H9 (cell line): Measurements from ENCODE around the gene LACRT. TPM values are rescaled to one million over a fixed set of nuclear protein-coding genes. Genes with fewer than 3 reads are reported as not detected.
"Not testable (repeated sequence)": the region's sequence is repeated elsewhere in the genome, so short reads cannot be mapped to it uniquely, and the experiment has no call there.

Experiments
- DNase-seq: peaks from one replicate; pipeline ENCODE4 v3.0.0-alpha.2; 2017
- H2AFZ ChIP-seq: one replicate; pipeline ENCODE4 v1.6.1; 2013; ENCODE audit warnings: mild to moderate bottlenecking, low read length, control low read depth, moderate library complexity
- H2AK5ac ChIP-seq: 2 replicates; pipeline ENCODE4 v1.6.1; 2013; ENCODE audit warnings: low read length, control low read depth, mixed read lengths; ENCODE audit not compliant: insufficient read length
- H2BK120ac ChIP-seq: one replicate; pipeline ENCODE4 v1.6.1; 2013; ENCODE audit warnings: low read depth, mild to moderate bottlenecking, low read length, control low read depth, inconsistent platforms; ENCODE audit not compliant: poor library complexity, severe bottlenecking
- H2BK12ac ChIP-seq: 2 replicates; pipeline ENCODE4 v1.6.1; 2013; ENCODE audit warnings: low read length, control low read depth, mixed read lengths, low read depth; ENCODE audit not compliant: insufficient read length
- H2BK15ac ChIP-seq: 2 replicates; pipeline ENCODE4 v1.6.1; 2013; ENCODE audit warnings: low read depth, low read length, control low read depth
- H2BK20ac ChIP-seq: one replicate; pipeline ENCODE4 v1.6.1; 2013; ENCODE audit warnings: low read depth, mild to moderate bottlenecking, low read length, control low read depth, inconsistent platforms; ENCODE audit not compliant: poor library complexity, severe bottlenecking
- H2BK5ac ChIP-seq: 2 replicates; pipeline ENCODE4 v1.6.1; 2013; ENCODE audit warnings: low read length, control low read depth, mixed read lengths; ENCODE audit not compliant: insufficient read length
- H3K14ac ChIP-seq: 2 replicates; pipeline ENCODE4 v1.6.1; 2013; ENCODE audit warnings: low read length, control low read depth; ENCODE audit not compliant: insufficient read depth
- H3K18ac ChIP-seq: 2 replicates; pipeline ENCODE4 v1.6.1; 2013; ENCODE audit warnings: low read depth, mild to moderate bottlenecking, mixed read lengths, low read length, control low read depth; ENCODE audit not compliant: insufficient read length
- H3K23ac ChIP-seq: 2 replicates; pipeline ENCODE4 v1.6.1; 2013; ENCODE audit warnings: low read length, control low read depth, mixed read lengths, low read depth; ENCODE audit not compliant: insufficient read length
- H3K23me2 ChIP-seq: 2 replicates; pipeline ENCODE4 v1.6.1; 2013; ENCODE audit warnings: low read depth, mild to moderate bottlenecking, mixed read lengths, low read length, control low read depth; ENCODE audit not compliant: insufficient read length, poor library complexity, severe bottlenecking
- H3K27ac ChIP-seq: 2 replicates; pipeline ENCODE4 v1.5.1; 2013; ENCODE audit warnings: low read length, control low read depth, mixed read lengths, low read depth; ENCODE audit not compliant: insufficient read length
- H3K27me3 ChIP-seq: 2 replicates; pipeline ENCODE4 v1.6.1; 2013; ENCODE audit warnings: low read length, control low read depth, inconsistent platforms; ENCODE audit not compliant: insufficient read depth
- H3K4ac ChIP-seq: 2 replicates; pipeline ENCODE4 v1.6.1; 2013; ENCODE audit warnings: low read depth, mild to moderate bottlenecking, control low read depth, inconsistent platforms, low read length, moderate library complexity
- H3K4me1 ChIP-seq: 2 replicates; pipeline ENCODE4 v1.6.1; 2013; ENCODE audit warnings: low read length, control low read depth, inconsistent platforms; ENCODE audit not compliant: insufficient read depth
- H3K4me2 ChIP-seq: 2 replicates; pipeline ENCODE4 v1.6.1; 2013; ENCODE audit warnings: low read length, control low read depth, mixed read lengths; ENCODE audit not compliant: insufficient read length, insufficient read depth
- H3K56ac ChIP-seq: 2 replicates; pipeline ENCODE4 v1.6.1; 2013; ENCODE audit warnings: low read depth, mild to moderate bottlenecking, mixed read lengths, low read length, control low read depth; ENCODE audit not compliant: insufficient read length
- H3K79me1 ChIP-seq: 2 replicates; pipeline ENCODE4 v1.6.1; 2013; ENCODE audit warnings: low read depth, mild to moderate bottlenecking, moderate library complexity, low read length, control low read depth, inconsistent platforms; ENCODE audit not compliant: insufficient read depth, poor library complexity, severe bottlenecking
- H3K79me2 ChIP-seq: 2 replicates; pipeline ENCODE4 v1.6.1; 2013; ENCODE audit warnings: low read length, control low read depth, inconsistent platforms; ENCODE audit not compliant: insufficient read depth
- H3K9ac ChIP-seq: 2 replicates; pipeline ENCODE4 v1.6.1; 2013; ENCODE audit warnings: low read length, control low read depth, mixed read lengths; ENCODE audit not compliant: insufficient read length; ENCODE audit errors: extremely low read depth
- H3K9me3 ChIP-seq: one replicate; pipeline ENCODE4 v1.6.1; 2013; ENCODE audit warnings: low read depth, low read length, inconsistent platforms; ENCODE audit not compliant: control insufficient read depth
- H3T11ph ChIP-seq: one replicate; pipeline ENCODE4 v1.6.1; 2013; ENCODE audit warnings: mild to moderate bottlenecking, low read length, control low read depth, inconsistent platforms
- H4K20me1 ChIP-seq: one replicate; pipeline ENCODE4 v1.6.1; 2013; ENCODE audit not compliant: control insufficient read depth, insufficient read length, insufficient read depth
- H4K5ac ChIP-seq: 2 replicates; pipeline ENCODE4 v1.6.1; 2013; ENCODE audit warnings: low read depth, mild to moderate bottlenecking, mixed read lengths, low read length, control low read depth; ENCODE audit not compliant: insufficient read length
- H4K8ac ChIP-seq: replicated peaks from 2 replicates; pipeline ENCODE4 v1.6.1; 2013; ENCODE audit warnings: low read length, control low read depth, mixed read lengths, low read depth; ENCODE audit not compliant: insufficient read length
- H4K91ac ChIP-seq: 2 replicates; pipeline ENCODE4 v1.6.1; 2013; ENCODE audit warnings: low read depth, mild to moderate bottlenecking, moderate library complexity, mixed read lengths, low read length, control low read depth; ENCODE audit not compliant: insufficient read length
- H3K27ac Mint-ChIP-seq, 3 experiments: 2 replicates in 2 of 3; 3 replicates in 1 of 3; pipeline ENCODE4 v1.8.0; 2020 to 2021; ENCODE audit warnings: mixed read lengths in 3 of 3, mild to moderate bottlenecking in 1 of 3, moderate library complexity in 1 of 3
- H3K27me3 Mint-ChIP-seq: 2 replicates; pipeline ENCODE4 v1.8.0; 2021; ENCODE audit warnings: low read depth, mild to moderate bottlenecking, moderate library complexity, mixed read lengths
- H3K36me3 Mint-ChIP-seq, 3 experiments: 2 replicates in 2 of 3; 3 replicates in 1 of 3; pipeline ENCODE4 v1.8.0; 2020 to 2021; ENCODE audit warnings: low read depth in 3 of 3, mixed read lengths in 3 of 3; ENCODE audit not compliant: insufficient read depth in 1 of 3
- H3K4me1 Mint-ChIP-seq, 2 experiments: 2 replicates each; pipeline ENCODE4 v1.8.0; 2020; ENCODE audit warnings: mixed read lengths in 2 of 2
- H3K4me3 Mint-ChIP-seq, 2 experiments: 2 replicates in 1 of 2; 3 replicates in 1 of 2; pipeline ENCODE4 v1.8.0; 2020 to 2021; ENCODE audit warnings: mild to moderate bottlenecking in 2 of 2, mixed read lengths in 2 of 2, moderate library complexity in 1 of 2
- H3K9me3 Mint-ChIP-seq, 2 experiments: 2 replicates in 1 of 2; 3 replicates in 1 of 2; pipeline ENCODE4 v1.8.0; 2020; ENCODE audit warnings: mild to moderate bottlenecking in 2 of 2, mixed read lengths in 2 of 2, moderate library complexity in 1 of 2
- WGBS: extraction: QIAGEN DNeasy Blood & Tissue Kit; methylation state at CpG from one replicate; pipeline ENCODE4 v1.1.7; 2013; ENCODE audit warnings: missing lambda C conversion rate, low lambda C conversion rate, mixed read lengths; ENCODE audit not compliant: insufficient read length; ENCODE audit errors: extremely low coverage; 5-methylcytosine and 5-hydroxymethylcytosine counted together
- total RNA-seq: library from RNA; stranded (reverse); gene quantifications from 2 replicates; pipeline ENCODE4 v1.2.1, GENCODE V29; 2021
- TF ChIP-seq, protein P1 (sequence below): fragments of 200-600 bp; sonication (generic); conservative IDR thresholded peaks from 3 replicates; pipeline ENCODE4 v1.8.0; 2021; ENCODE audit warnings: antibody characterized with exemption, mild to moderate bottlenecking

The LACRT gene
- total RNA-seq, 1 experiment from 2014 or later, result not detected

DNA sequence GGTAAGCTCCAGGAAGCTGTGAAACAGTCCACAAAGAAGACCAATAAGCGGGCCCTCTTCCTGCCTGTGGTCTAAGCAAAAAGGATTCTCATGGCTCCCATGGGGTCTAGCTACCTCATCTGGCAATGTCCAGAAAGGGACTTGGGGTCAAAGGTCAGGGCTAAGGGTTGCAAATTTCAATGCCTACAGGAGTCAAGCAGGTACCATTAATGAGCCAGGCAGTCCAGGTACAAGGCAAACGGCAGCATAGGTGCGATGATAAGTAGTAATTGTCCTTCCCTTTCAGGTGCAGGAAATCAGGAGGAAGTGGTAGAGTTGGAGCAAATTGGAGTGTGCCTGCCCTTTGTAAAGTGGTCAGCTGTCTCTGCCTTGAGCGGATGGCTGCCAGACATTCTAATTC, 6.4 kb upstream of the LACRT start:
- Mint-ChIP-seq H3K4me1 (no peaks in the 10 kb centered on the region), H3K27me3 (peaks cover 32% of the 10 kb centered on the region), H3K36me3 (no peaks in the 10 kb centered on the region; a peak in 1 of 7 replicates), H3K4me3 (no peak overlapping the region; a peak in 1 of 5 replicates), H3K27ac (no peak overlapping the region; a peak in 1 of 7 replicates), H3K9me3 (no peaks in the 10 kb centered on the region)
- no CpG with 5 or more reads among the region's 4 CpGs for WGBS
- no peak for DNase-seq
- Histone ChIP-seq H3K27me3 (no peaks in the 10 kb centered on the region), H3K27ac (no peak overlapping the region), H2BK20ac (no peak overlapping the region), H4K8ac (no peak overlapping the region), H3K4me2 (no peak overlapping the region), H3K9me3 (no peaks in the 10 kb centered on the region), H3K23me2 (no peaks in the 10 kb centered on the region), H2BK12ac (no peak overlapping the region), H3K4ac (no peak overlapping the region), H4K5ac (no peak overlapping the region), H2BK120ac (no peak overlapping the region), H2BK15ac (no peak overlapping the region), H3K79me2 (no peaks in the 10 kb centered on the region), H2BK5ac (no peak overlapping the region), H2AK5ac (no peak overlapping the region), H2AFZ (no peak overlapping the region), H3K18ac (no peak overlapping the region), H3K23ac (no peak overlapping the region), H3K56ac (no peak overlapping the region), H4K91ac (no peak overlapping the region), H3K79me1 (no peaks in the 10 kb centered on the region), H3K4me1 (no peaks in the 10 kb centered on the region), H3T11ph (no peak overlapping the region), H4K20me1 (no peaks in the 10 kb centered on the region), H3K14ac (no peak overlapping the region), H3K9ac (no peak overlapping the region)
- TF ChIP-seq, protein P1, sequence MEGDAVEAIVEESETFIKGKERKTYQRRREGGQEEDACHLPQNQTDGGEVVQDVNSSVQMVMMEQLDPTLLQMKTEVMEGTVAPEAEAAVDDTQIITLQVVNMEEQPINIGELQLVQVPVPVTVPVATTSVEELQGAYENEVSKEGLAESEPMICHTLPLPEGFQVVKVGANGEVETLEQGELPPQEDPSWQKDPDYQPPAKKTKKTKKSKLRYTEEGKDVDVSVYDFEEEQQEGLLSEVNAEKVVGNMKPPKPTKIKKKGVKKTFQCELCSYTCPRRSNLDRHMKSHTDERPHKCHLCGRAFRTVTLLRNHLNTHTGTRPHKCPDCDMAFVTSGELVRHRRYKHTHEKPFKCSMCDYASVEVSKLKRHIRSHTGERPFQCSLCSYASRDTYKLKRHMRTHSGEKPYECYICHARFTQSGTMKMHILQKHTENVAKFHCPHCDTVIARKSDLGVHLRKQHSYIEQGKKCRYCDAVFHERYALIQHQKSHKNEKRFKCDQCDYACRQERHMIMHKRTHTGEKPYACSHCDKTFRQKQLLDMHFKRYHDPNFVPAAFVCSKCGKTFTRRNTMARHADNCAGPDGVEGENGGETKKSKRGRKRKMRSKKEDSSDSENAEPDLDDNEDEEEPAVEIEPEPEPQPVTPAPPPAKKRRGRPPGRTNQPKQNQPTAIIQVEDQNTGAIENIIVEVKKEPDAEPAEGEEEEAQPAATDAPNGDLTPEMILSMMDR, result no peak

DNA sequence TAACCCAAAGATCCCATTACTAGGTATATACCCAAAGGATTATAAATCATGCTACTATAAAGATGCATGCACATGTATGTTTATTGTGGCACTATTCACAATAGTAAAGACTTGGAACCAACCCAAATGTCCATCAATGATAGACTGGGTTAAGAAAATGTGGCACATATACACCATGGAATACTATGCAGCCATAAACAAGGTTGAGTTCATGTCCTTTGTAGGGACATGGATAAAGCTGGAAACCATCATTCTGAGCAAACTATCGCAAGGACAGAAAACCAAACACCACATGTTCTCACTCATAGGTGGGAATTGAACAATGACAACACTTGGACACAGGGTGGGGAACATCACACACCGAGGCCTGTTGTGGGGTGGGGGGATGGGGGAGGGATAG, 4.4 kb upstream of the LACRT start:
- not testable (repeated sequence) for H3K4me2 ChIP-seq, H3T11ph ChIP-seq, H3K23me2 ChIP-seq, H3K4me1 Mint-ChIP-seq, H2BK20ac ChIP-seq, H2BK12ac ChIP-seq, H3K36me3 Mint-ChIP-seq, H3K4me1 ChIP-seq, H3K27ac ChIP-seq, DNase-seq, H3K9ac ChIP-seq, H2BK15ac ChIP-seq, H3K27me3 ChIP-seq, H3K23ac ChIP-seq, H3K9me3 Mint-ChIP-seq, H3K79me2 ChIP-seq, H4K20me1 ChIP-seq, H3K9me3 ChIP-seq, H2AFZ ChIP-seq, H2BK120ac ChIP-seq, H3K56ac ChIP-seq, H3K4ac ChIP-seq, H2AK5ac ChIP-seq, H4K5ac ChIP-seq, H4K91ac ChIP-seq, H4K8ac ChIP-seq, H3K18ac ChIP-seq, H2BK5ac ChIP-seq, H3K4me3 Mint-ChIP-seq, H3K27ac Mint-ChIP-seq, H3K14ac ChIP-seq, H3K79me1 ChIP-seq
- peaks cover 29% of the 10 kb centered on the region for H3K27me3 Mint-ChIP-seq
- WGBS, result no CpG with 5 or more reads among the region's 2 CpGs
